Measurements from ENCODE around the gene GSG1L. TPM values are rescaled to one million over a fixed set of nuclear protein-coding genes. Genes with fewer than 3 reads are reported as not detected.
A peak's percentile ranks its signal among the peaks of the same experiment; 100 is the strongest.

Gene GSG1L
- total RNA-seq, 1 experiment from 2014 or later: not detected

- TF ChIP-seq, protein P1, sequence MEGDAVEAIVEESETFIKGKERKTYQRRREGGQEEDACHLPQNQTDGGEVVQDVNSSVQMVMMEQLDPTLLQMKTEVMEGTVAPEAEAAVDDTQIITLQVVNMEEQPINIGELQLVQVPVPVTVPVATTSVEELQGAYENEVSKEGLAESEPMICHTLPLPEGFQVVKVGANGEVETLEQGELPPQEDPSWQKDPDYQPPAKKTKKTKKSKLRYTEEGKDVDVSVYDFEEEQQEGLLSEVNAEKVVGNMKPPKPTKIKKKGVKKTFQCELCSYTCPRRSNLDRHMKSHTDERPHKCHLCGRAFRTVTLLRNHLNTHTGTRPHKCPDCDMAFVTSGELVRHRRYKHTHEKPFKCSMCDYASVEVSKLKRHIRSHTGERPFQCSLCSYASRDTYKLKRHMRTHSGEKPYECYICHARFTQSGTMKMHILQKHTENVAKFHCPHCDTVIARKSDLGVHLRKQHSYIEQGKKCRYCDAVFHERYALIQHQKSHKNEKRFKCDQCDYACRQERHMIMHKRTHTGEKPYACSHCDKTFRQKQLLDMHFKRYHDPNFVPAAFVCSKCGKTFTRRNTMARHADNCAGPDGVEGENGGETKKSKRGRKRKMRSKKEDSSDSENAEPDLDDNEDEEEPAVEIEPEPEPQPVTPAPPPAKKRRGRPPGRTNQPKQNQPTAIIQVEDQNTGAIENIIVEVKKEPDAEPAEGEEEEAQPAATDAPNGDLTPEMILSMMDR (conservative IDR thresholded peaks at IDR 0.05): no peak
- no peak for TF ChIP-seq EZH2 (IDR thresholded peaks at IDR 0.05; ENCODE audit: low read depth)
- no TSS peak for BruUV-seq (replicated peaks)
- no peak for DNase-seq
- Histone ChIP-seq H3K36me3 (ENCODE audit: low read depth) (peaks cover 19% of the 10 kb centered on the region), H3K4me3 (no peak overlapping the region), H3K9me3 (ENCODE audit: insufficient read depth, low read depth) (peaks cover 4% of the 10 kb centered on the region; the same call in 1 of the 2 replicates), H3K4me1 (replicated peaks; ENCODE audit: insufficient read depth) (0 out of 2 replicates have a peak, but pooled peaks cover 11% of the 10 kb centered on the region), H3K9me2 (ENCODE audit: insufficient read depth) (no peaks in the 10 kb centered on the region), H3K79me2 (ENCODE audit: low read depth) (no peaks in the 10 kb centered on the region), H4K20me1 (ENCODE audit: insufficient read depth) (no peaks in the 10 kb centered on the region), H3K27ac (no peak overlapping the region), H2AFZ (no peak overlapping the region), H3F3A (ENCODE audit: insufficient read depth, low read depth) (no peaks in the 10 kb centered on the region), H3K27me3 (ENCODE audit: insufficient read depth, low read depth) (no peaks in the 10 kb centered on the region), H3K4me2 (no peak overlapping the region)
- ChIA-PET CTCF (no interaction called here), POLR2A (ENCODE audit: unreplicated experiment) (no interaction called here)
- intact Hi-C loops (cut with micrococcal nuclease; ENCODE audit: unreplicated experiment): no loop called here
Measured at GRCh38 chr16:27764427-27764826, 299.1 kb downstream of the GSG1L start.

GRCh38 chr16:27762441-27762840 lies 301.1 kb downstream of the GSG1L start:
- 0 out of 2 replicates have a peak, but pooled peaks cover 11% of the 10 kb centered on the region for H3K4me1 ChIP-seq (replicated peaks; ENCODE audit: insufficient read depth)
- peaks cover 19% of the 10 kb centered on the region for H3K36me3 ChIP-seq (ENCODE audit: low read depth)
- H3F3A ChIP-seq (ENCODE audit: insufficient read depth, low read depth): no peaks in the 10 kb centered on the region
- peaks cover 4% of the 10 kb centered on the region; the same call in 1 of the 2 replicates for H3K9me3 ChIP-seq (ENCODE audit: insufficient read depth, low read depth)
- CTCF ChIA-PET: no interaction called here
- intact Hi-C loops (cut with micrococcal nuclease; ENCODE audit: unreplicated experiment): no loop called here
- H3K79me2 ChIP-seq (ENCODE audit: low read depth): no peaks in the 10 kb centered on the region
- DNase-seq: peak; percentile 57 to 64
- no peak overlapping the region for H2AFZ ChIP-seq
- no peak overlapping the region for H3K4me2 ChIP-seq
- no peaks in the 10 kb centered on the region for H3K27me3 ChIP-seq (ENCODE audit: insufficient read depth, low read depth)
- no peak overlapping the region for H3K4me3 ChIP-seq
- H3K9me2 ChIP-seq (ENCODE audit: insufficient read depth): no peaks in the 10 kb centered on the region
- POLR2A ChIA-PET (ENCODE audit: unreplicated experiment): no interaction called here
- TF ChIP-seq EZH2 (IDR thresholded peaks at IDR 0.05; ENCODE audit: low read depth): no peak
- TF ChIP-seq, protein P1 (conservative IDR thresholded peaks at IDR 0.05): no peak
- H3K27ac ChIP-seq: no peak overlapping the region
- no peaks in the 10 kb centered on the region for H4K20me1 ChIP-seq (ENCODE audit: insufficient read depth)
- no TSS peak for BruUV-seq (replicated peaks)

- H3F3A ChIP-seq (ENCODE audit: insufficient read depth, low read depth): no peaks in the 10 kb centered on the region
- H3K9me2 ChIP-seq (ENCODE audit: insufficient read depth): no peaks in the 10 kb centered on the region
- no peak for TF ChIP-seq EZH2 (IDR thresholded peaks at IDR 0.05; ENCODE audit: low read depth)
- TF ChIP-seq, protein P1 (conservative IDR thresholded peaks at IDR 0.05): no peak
- BruUV-seq (replicated peaks): no TSS peak
- intact Hi-C loops (cut with micrococcal nuclease; ENCODE audit: unreplicated experiment): no loop called here
- no peak overlapping the region for H3K27ac ChIP-seq
- ChIA-PET POLR2A (ENCODE audit: unreplicated experiment) (no interaction called here), CTCF (no interaction called here)
- H3K36me3 ChIP-seq (ENCODE audit: low read depth): peaks cover 18% of the 10 kb centered on the region
- H4K20me1 ChIP-seq (ENCODE audit: insufficient read depth): no peaks in the 10 kb centered on the region
- no peak for DNase-seq
- no peak overlapping the region for H2AFZ ChIP-seq
- H3K4me3 ChIP-seq: no peak overlapping the region
- H3K4me1 ChIP-seq (replicated peaks; ENCODE audit: insufficient read depth): 0 out of 2 replicates have a peak, but pooled peaks cover 11% of the 10 kb centered on the region
- no peaks in the 10 kb centered on the region for H3K79me2 ChIP-seq (ENCODE audit: low read depth)
- H3K9me3 ChIP-seq (ENCODE audit: insufficient read depth, low read depth): peaks cover 4% of the 10 kb centered on the region; the same call in 1 of the 2 replicates
- H3K4me2 ChIP-seq: no peak overlapping the region
- no peaks in the 10 kb centered on the region for H3K27me3 ChIP-seq (ENCODE audit: insufficient read depth, low read depth)
Measured at GRCh38 chr16:27761816-27762215, 301.7 kb downstream of the GSG1L start.

All from PC-9 (cell line).